ENCODE results near the gene ZNF469. TPM values are rescaled to one million over a fixed set of nuclear protein-coding genes. Genes with fewer than 3 reads are reported as not detected.

ZNF469 gene
- total and polyA plus RNA-seq, 2 donors (not counting 3 experiments of a cell fraction or from before 2014, with no cell fraction given) = 0.90 to 5.7 TPM

GRCh38 chr16:88363239-88363891, 19.4 kb upstream of the ZNF469 start:
- ChIA-PET POLR2A (no interaction called here), CTCF (no interaction called here)
- DNase-seq (ENCODE audit: low read depth, low spot score) = no peak
- H4K20me1 ChIP-seq (replicated peaks; ENCODE audit: control insufficient read depth, extremely low read depth, insufficient read depth, low read length) = no peaks in the 10 kb centered on the region
- dilution Hi-C loops (cut with MboI; ENCODE audit: extremely low pct_ligation_motif_present, low sequenced_read_pairs) = no loop called here
- H3K9me1 ChIP-seq (replicated peaks; ENCODE audit: control insufficient read depth, extremely low read depth, insufficient read depth, low read length) = no peaks in the 10 kb centered on the region
- no peak overlapping the region for H3K4me2 ChIP-seq (ENCODE audit: insufficient read depth, low read length)
- no peak overlapping the region for H3K27ac ChIP-seq (ENCODE audit: insufficient read depth, low read depth, low read length)
- no peaks in the 10 kb centered on the region for H3K9me3 ChIP-seq (replicated peaks; ENCODE audit: control insufficient read depth, insufficient read depth, low read length)
- H3K36me3 ChIP-seq (ENCODE audit: control insufficient read depth in 2 of 2, extremely low read depth in 1 of 2, insufficient read depth in 2 of 2, low read length in 2 of 2) = no peaks in the 10 kb centered on the region
- peaks cover 11 to 16% of the 10 kb centered on the region in 2 experiments for H3K27me3 ChIP-seq (ENCODE audit: control insufficient read depth in 2 of 2, insufficient read depth in 2 of 2, low read length in 2 of 2)
- H3K4me1 ChIP-seq (ENCODE audit: control insufficient read depth, extremely low read depth, insufficient read depth, low read length) = no peaks in the 10 kb centered on the region
- H3K9ac ChIP-seq (replicated peaks; ENCODE audit: extremely low read depth, insufficient read depth, low read length) = no peak overlapping the region
- intact Hi-C loops (cut with micrococcal nuclease) = no loop called here
- H3K79me2 ChIP-seq (ENCODE audit: control insufficient read depth, insufficient read depth, low read length) = no peaks in the 10 kb centered on the region
- no TSS peak for BruUV-seq (replicated peaks)
- no peak for FAIRE-seq
- H3K4me3 ChIP-seq (replicated peaks in 1 of 3; ENCODE audit: insufficient read depth in 1 of 3, low read depth in 1 of 3, low read length in 3 of 3) = no peak overlapping the region
- TF ChIP-seq CTCF (IDR thresholded peaks at IDR 0.05; ENCODE audit: extremely low read depth in 1 of 2, insufficient read depth in 1 of 2, low read depth in 1 of 2, low read length in 2 of 2) (no peak), EZH2 (IDR thresholded peaks at IDR 0.05; ENCODE audit: borderline replicate concordance, low read depth, low read length, severe bottlenecking) (no peak), MAX (IDR thresholded peaks at IDR 0.05; ENCODE audit: insufficient read depth, insufficient read length) (no peak), MYC (IDR thresholded peaks at IDR 0.05; ENCODE audit: low read depth, low read length) (no peak), POLR2A (IDR thresholded peaks at IDR 0.05; ENCODE audit: low read depth, low read length) (no peak), POLR2AphosphoS5 (IDR thresholded peaks at IDR 0.05; ENCODE audit: insufficient read depth, low read depth, low read length) (no peak), FOS (IDR thresholded peaks at IDR 0.05; ENCODE audit: borderline replicate concordance, insufficient read depth, low read length) (no peak), GATA2 (IDR thresholded peaks at IDR 0.05; ENCODE audit: insufficient read depth, insufficient read length, low read depth, low read length) (no peak), JUN (IDR thresholded peaks at IDR 0.05; ENCODE audit: borderline replicate concordance, insufficient read depth, insufficient read length, low read depth) (no peak)
- no peak overlapping the region for H2AFZ ChIP-seq (ENCODE audit: low read depth, low read length)
